ENCODE measurements around the gene TNFSF12. TPM values are rescaled to one million over a fixed set of nuclear protein-coding genes. Genes with fewer than 3 reads are reported as not detected.

TNFSF12 gene
- polyA plus RNA-seq, 1 donor = 32.7 TPM

GRCh38 chr17:7606280-7606679 lies 57.4 kb downstream of the TNFSF12 start:
- Histone ChIP-seq H3K4me1 (ENCODE audit: control insufficient read depth, insufficient read depth, low read length) (no peaks in the 10 kb centered on the region), H3K9me3 (ENCODE audit: control insufficient read depth, low read depth, low read length) (no peaks in the 10 kb centered on the region), H3K4me3 (ENCODE audit: low read length) (no peak overlapping the region), H3K27me3 (ENCODE audit: control insufficient read depth, insufficient read depth, low read length) (no peaks in the 10 kb centered on the region), H3K36me3 (ENCODE audit: control insufficient read depth, insufficient read depth, low read length) (peaks cover 48% of the 10 kb centered on the region), H3K27ac (ENCODE audit: low read length) (no peak overlapping the region)
- WGBS (ENCODE audit: insufficient coverage, low lambda C conversion rate) = 100% methylated on average over 3 of the region's 4 CpGs
- DNase-seq = no peak

Other genes with a start within 250 kb of the TNFSF12 start
- gene EIF5A, start 241.4 kb upstream of the TNFSF12 start, polyA plus RNA-seq = 263 TPM
- gene GPS2, start 233.7 kb upstream of the TNFSF12 start, polyA plus RNA-seq = 53.0 TPM
- gene NEURL4, start 219.7 kb upstream of the TNFSF12 start, polyA plus RNA-seq = 28.7 TPM
- 12.2 TPM for gene ACAP1, start 212.5 kb upstream of the TNFSF12 start, polyA plus RNA-seq
- gene KCTD11, start 196.9 kb upstream of the TNFSF12 start, polyA plus RNA-seq = 8.2 TPM
- gene TMEM95, start 193.9 kb upstream of the TNFSF12 start, polyA plus RNA-seq = 0.04 TPM
- gene TNK1, start 168.0 kb upstream of the TNFSF12 start, polyA plus RNA-seq = 7.4 TPM
- 16.9 TPM for gene PLSCR3, start 154.5 kb upstream of the TNFSF12 start, polyA plus RNA-seq
- 187 TPM for gene TMEM256, start 145.0 kb upstream of the TNFSF12 start, polyA plus RNA-seq
- 12.9 TPM for gene NLGN2, start 141.2 kb upstream of the TNFSF12 start, polyA plus RNA-seq
- gene SPEM1, start 128.7 kb upstream of the TNFSF12 start, polyA plus RNA-seq = not detected
- gene SPEM2, start 123.4 kb upstream of the TNFSF12 start, polyA plus RNA-seq = not detected
- not detected for gene SPEM3, start 120.2 kb upstream of the TNFSF12 start, polyA plus RNA-seq
- 7.5 TPM for gene TMEM102, start 113.6 kb upstream of the TNFSF12 start, polyA plus RNA-seq
- gene FGF11, start 109.5 kb upstream of the TNFSF12 start, polyA plus RNA-seq = 1.3 TPM
- 7.4 TPM for gene CHRNB1, start 104.0 kb upstream of the TNFSF12 start, polyA plus RNA-seq
- 65.6 TPM for gene ZBTB4, start 69.4 kb upstream of the TNFSF12 start, polyA plus RNA-seq
- 0.52 TPM for gene SLC35G6, start 67.6 kb upstream of the TNFSF12 start, polyA plus RNA-seq
- 98.7 TPM for gene POLR2A, start 64.7 kb upstream of the TNFSF12 start, polyA plus RNA-seq
- 23.4 TPM for gene TNFSF13, start 9.7 kb downstream of the TNFSF12 start, polyA plus RNA-seq
- gene SENP3, start 12.9 kb downstream of the TNFSF12 start, polyA plus RNA-seq = 47.7 TPM
- gene CD68, start 30.6 kb downstream of the TNFSF12 start, polyA plus RNA-seq = 512 TPM
- gene MPDU1, start 34.8 kb downstream of the TNFSF12 start, polyA plus RNA-seq = 105 TPM
- gene SOX15, start 41.0 kb downstream of the TNFSF12 start, polyA plus RNA-seq = 2.0 TPM
- gene FXR2, start 65.8 kb downstream of the TNFSF12 start, polyA plus RNA-seq = 28.2 TPM
- 327 TPM for gene SAT2, start 78.8 kb downstream of the TNFSF12 start, polyA plus RNA-seq
- gene SHBG, start 81.1 kb downstream of the TNFSF12 start, polyA plus RNA-seq = 23.6 TPM
- 4.8 TPM for gene ATP1B2, start 101.9 kb downstream of the TNFSF12 start, polyA plus RNA-seq
- 49.7 TPM for gene TP53, start 138.4 kb downstream of the TNFSF12 start, polyA plus RNA-seq
- gene WRAP53, start 139.4 kb downstream of the TNFSF12 start, polyA plus RNA-seq = 7.9 TPM
- 7.4 TPM for gene EFNB3, start 156.1 kb downstream of the TNFSF12 start, polyA plus RNA-seq
- 0.09 TPM for gene DNAH2, start 168.7 kb downstream of the TNFSF12 start, polyA plus RNA-seq